Measurements from ENCODE around the gene ABCA7. TPM values are rescaled to one million over a fixed set of nuclear protein-coding genes. Genes with fewer than 3 reads are reported as not detected.

Gene ABCA7
- polyA plus RNA-seq, 12 donors: 7.1 to 23.7 (median 18.2) TPM; not detected in 1

GRCh38 chr19:1070931-1071791, 31.3 kb downstream of the ABCA7 start:
- DNase-seq: no peak

- no peak for DNase-seq
Measured at GRCh38 chr19:1072371-1073015, 32.6 kb downstream of the ABCA7 start.

GRCh38 chr19:1073063-1073955, 33.4 kb downstream of the ABCA7 start:
- no peak for DNase-seq

GRCh38 chr19:1073956-1074517, 34.1 kb downstream of the ABCA7 start:
- DNase-seq: no peak

GRCh38 chr19:1074544-1075283, 34.8 kb downstream of the ABCA7 start:
- DNase-seq: no peak

- no peak for DNase-seq
Measured at GRCh38 chr19:1076046-1076386, 36.1 kb downstream of the ABCA7 start.

GRCh38 chr19:1076951-1077350, 37.0 kb downstream of the ABCA7 start:
- no peak for DNase-seq

GRCh38 chr19:1079566-1080111, 39.7 kb downstream of the ABCA7 start:
- no peak for DNase-seq

- no peak for DNase-seq
Measured at GRCh38 chr19:1080360-1081161, 40.7 kb downstream of the ABCA7 start.

GRCh38 chr19:1081301-1082164, 41.6 kb downstream of the ABCA7 start:
- DNase-seq: no peak

GRCh38 chr19:1082165-1082927, 42.4 kb downstream of the ABCA7 start:
- no peak for DNase-seq

- no peak for DNase-seq
Measured at GRCh38 chr19:1082928-1083816, 43.3 kb downstream of the ABCA7 start.

- DNase-seq: no peak
Measured at GRCh38 chr19:1084024-1084868, 44.3 kb downstream of the ABCA7 start.

GRCh38 chr19:1085053-1085658, 45.2 kb downstream of the ABCA7 start:
- DNase-seq: no peak

- no peak for DNase-seq
Measured at GRCh38 chr19:1085676-1086442, 46.0 kb downstream of the ABCA7 start.

Data from muscle of arm (tissue), 12 donors.